ENCODE measurements around the gene PRORP.
"Not testable (repeated sequence)": the region's sequence is repeated elsewhere in the genome, so short reads cannot be mapped to it uniquely, and the experiment has no call there.

PRORP gene

DNA sequence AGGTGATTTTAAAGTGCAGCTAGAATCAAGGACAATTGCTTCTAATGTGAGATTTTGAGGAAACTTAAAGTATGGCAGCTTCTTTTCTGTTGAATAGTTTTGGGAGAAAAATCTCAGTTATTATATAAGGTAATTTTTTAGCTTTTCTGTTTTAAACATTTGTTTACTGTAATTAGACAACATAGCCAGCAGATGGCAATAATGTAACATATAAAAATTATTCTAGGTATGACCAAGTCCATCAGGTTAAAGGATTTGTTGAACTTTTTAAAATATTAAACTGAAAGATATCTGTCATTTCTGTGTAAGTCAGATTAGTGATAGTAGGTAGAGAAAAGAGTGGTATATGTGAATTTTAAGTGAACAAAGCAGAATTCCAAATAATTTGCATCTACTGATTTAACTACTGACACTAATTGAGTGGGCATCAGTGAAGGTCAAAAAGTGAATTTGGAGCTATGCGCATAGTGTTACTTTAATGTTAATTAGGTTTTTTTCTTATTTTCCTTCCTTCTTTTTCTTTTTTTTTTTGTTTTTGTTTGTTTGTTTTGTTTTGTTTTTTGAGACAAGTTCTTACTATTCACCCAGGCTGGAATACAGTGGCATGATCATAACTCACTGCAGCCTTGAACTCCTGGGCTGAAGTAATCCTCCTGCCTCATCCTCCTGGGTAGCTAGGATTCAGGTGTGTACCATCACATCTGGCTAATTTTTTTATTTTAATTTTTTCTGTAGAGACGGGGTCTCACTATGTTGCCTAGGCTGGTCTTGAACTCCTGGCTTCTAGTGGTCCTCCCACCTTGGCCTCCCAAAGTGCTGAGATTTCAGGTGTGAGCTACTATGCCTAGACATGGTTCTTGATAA, 18.6 kb downstream of the PRORP start:
- peak; percentile 21 for DNase-seq

DNA sequence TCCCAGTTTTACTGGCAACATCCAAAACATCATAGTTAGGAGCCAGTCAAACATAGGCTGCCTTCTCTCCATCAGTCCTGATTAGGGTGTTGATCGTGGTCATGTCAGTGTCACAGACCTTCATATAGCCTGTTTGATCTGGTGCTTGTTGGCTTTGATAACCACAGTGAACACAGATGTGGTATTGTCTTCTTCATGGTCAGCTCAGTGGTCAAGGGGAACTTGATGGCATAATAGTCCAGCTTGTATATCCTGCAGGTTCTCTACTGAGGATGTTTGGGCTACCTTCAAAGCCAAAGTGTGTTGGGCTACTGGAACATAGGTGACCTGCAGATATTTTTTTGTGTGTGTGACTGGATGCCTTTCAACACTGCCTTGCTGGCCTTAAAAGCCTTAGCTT, 21.7 kb downstream of the PRORP start:
- DNase-seq = no peak

DNA sequence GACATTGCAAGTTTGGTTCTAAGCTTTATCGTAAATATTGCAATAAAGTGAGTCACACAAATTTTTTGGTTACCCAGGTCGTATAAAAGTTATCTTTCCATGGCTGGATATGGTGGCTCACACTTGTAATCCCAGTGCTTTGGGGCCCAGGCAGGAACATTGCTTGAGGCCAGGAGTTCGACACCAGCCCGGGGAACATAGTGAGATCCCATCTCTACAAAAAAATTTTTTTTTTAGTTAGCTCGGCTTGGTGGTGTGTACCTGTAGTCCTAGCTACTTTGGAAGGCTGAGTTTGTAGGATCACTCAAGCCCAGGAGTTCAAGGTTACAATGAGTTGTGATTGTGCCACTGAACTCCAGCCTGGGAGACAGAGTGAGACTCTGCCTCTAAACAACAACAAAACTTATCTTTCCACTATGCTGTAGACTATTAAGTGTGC, 24.4 kb downstream of the PRORP start:
- DNase-seq = no peak

DNA sequence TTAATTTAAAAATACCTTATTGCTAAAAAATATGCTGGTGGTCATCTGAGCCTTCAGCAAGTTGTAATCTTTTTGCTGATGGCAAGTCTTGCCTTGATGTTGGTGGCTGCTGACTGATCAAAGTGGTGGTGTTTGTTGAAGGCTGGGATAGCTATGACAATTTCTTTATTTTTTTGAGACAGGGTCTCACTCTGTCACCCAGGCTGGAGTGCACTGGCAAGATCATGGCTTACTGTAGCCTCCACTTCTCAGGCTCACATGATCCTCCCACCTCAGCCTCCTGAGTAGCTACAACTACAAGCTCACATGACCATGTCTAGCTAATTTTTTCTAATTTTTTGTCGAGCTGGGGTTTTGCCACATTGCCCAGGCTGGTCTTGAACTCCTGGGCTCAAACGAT, 24.8 kb downstream of the PRORP start:
- DNase-seq = no peak

DNA sequence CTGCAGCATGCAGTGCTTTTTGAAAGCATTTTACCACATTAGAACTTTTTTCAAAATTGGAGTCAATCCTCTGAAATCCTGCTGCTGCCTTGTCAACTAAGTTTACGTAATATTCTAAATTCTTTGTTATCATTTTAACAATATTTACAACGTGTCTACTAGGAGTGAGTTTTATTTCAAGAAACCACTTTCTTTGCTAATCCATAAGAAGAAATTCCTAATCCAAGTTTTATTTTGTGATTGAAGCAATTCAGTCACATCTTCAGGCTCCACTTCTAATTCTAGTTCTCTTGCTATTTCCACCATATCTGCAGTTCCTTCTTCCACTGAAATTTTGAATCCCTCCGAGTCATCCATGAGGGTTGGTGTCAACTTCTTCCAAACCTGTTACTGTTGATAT, 25.4 kb downstream of the PRORP start:
- DNase-seq = no peak

DNA sequence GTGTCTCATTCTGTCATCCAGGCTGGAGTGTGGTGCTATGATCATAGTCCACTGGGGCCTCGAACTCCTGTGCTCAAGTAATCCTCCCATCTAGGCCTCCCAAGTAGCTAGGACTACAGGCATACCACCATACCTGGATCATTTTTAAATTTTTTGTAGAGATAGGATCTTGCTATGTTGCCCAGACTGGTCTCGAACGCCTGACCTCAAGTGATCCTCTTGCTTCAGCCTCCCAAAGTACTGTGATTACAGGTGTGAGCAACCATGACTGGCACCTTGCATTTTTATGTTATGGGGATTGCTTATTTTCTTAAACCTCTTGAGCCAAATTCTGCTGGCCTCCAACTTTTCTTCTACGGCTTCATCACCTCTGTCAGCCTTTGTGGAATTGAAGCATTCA, 26.9 kb downstream of the PRORP start:
- no peak for DNase-seq

DNA sequence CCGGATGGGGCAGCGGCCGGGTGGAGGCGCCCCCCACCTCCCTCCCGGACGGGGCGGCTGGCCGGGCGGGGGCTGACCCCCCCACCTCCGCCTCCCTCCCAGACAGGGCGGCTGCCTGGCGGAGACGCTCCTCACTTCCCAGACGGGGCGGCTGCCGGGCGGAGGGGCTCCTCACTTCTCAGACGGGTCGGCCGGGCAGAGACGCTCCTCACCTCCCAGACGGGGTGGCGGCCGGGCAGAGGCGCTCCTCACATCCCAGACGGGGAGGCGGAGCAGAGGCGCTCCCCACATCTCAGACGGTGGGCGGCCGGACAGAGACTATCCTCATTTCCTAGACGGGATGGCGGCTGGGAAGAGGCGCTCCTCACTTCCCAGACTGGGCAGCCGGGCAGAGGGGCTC, 30.2 kb downstream of the PRORP start:
- not testable (repeated sequence) for DNase-seq

DNA sequence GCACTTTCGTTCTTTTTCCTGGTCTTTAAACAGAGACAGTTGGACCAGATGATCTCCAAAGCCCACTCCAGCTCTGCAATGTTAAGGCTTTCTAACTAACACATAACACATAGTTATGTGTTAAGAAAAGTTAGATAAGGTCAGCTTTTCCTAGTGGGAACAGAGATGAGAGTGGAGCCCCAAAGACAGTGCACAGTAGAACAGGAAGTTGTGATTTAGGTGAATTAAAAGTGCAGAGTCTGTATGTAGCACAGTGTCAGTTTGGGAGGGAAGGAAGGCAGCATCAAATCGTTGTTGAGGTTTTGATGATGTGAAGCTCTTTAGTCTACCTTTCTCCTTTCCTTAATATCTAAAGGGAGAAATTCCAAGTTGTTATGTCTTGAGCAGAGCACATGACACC, 31.7 kb downstream of the PRORP start:
- no peak for DNase-seq

DNA sequence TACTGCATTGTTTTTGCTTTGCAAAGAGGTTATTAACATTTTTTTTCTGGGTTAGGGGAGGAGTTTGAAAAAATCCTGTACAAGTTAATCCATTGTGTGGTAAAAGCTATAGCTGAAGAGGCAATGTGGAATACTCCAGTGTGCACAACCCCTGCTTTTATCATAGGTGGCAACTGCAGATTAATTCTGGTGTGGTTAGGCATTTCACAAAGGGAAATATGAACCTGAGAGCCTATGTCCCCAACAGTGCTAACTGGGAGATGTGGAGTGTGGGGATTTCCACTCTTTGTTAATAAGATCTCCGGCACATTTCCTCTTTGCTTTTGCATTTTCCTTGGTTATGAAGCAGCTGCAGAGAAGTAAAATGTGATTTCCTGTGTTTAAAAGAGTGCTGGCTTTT, 33.6 kb downstream of the PRORP start:
- no peak for DNase-seq

DNA sequence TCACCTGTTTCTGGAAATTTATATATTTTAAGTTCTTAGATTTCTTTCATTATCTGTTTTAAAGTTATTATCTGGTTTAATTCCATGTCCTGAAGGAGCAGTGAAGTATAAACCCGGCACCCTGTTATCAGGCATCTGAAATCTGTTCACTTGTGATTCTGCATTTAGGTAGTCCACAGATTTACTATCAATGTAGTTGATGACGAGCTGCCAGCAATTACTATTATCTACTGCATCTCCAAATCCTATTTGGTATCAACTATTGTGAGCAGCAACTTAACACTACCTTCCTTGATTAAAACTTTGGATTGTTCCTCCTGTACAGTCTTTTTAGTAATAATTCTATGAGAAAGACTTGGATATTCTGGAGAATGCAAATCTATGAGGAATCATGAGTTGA, 36.1 kb downstream of the PRORP start:
- no peak for DNase-seq

DNA sequence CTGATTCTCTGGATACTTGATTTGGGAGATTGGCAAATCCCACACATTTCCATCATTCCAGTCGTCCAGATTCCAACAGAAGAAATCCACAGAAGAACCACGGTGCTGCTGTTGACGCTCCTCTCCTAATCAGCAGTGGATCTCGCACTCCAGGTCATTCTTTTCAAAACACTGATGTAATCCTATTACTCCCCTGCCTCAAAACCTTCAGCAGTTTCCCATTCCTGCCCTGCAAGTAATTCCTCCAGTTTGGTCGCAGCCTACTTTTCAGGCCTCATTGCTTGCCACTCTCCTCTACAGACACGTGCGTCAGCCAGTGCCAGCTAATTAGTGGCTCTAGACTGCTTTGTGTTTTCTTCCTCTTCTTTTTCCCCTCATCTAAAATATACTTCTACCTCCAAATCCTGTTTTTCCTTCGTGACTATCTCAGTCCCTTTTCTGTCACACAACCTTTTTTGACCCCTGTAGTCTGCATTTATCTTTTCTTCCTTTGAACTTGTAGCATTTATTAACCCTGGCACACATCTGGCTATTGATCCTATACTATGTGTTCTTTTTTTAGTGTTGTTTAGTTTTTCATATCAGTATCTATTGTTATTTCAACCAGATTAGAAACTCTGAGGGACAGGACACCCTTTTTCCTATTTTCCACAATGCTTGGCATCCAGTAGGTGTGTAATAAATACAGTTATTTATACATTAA, 36.8 kb downstream of the PRORP start:
- peak; percentile 66 for DNase-seq

DNA sequence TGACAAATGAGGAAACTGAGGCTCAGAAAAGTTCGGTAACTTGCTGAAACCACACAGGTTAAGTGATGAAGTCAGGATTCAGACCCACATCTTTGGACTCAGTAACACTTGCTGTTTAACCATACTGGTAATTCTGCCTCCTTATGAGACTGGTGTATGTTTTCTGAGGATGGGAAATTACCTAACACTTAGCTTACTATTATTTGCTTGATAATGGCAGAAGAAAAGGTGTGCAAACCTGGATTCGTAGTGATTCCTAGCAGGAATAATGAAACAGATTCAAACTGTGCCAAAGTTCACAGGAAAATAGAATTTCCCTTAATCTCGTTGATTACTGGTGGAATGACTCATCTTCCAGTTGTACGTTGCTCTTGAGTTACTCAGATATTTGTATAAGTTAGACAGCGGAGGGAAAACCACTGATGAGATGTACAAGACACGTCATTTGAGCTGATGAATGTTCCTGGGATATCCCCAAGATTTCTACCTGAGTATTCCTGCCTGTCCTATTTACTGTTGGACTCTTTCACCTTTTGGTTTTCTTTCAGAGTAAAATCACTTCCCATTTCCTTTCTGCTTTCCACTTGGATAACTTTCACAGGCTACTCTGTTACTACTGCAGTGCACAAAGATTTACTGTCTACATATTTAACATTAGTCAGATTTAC, 37.5 kb downstream of the PRORP start:
- peak; percentile 88 for DNase-seq

DNA sequence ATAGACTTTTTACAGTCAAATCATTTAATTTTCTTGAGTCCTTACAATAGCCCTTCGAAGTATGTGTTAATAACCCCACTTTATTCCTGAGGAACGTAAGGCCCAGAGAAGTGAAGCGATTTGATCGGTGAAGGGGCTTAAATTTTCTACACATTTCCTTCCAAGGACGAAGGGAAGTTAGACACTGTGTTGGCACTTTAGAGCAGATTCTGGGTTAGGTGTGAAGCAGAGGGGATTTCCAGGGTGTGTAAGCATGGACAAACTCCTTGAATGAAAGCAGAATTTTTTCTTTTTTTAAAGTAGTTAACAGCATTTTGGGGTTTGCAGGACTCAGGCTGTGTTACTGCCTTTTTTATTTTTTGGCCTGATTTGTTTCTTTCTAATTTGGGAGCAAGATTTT, 38.9 kb downstream of the PRORP start:
- DNase-seq = no peak

DNA sequence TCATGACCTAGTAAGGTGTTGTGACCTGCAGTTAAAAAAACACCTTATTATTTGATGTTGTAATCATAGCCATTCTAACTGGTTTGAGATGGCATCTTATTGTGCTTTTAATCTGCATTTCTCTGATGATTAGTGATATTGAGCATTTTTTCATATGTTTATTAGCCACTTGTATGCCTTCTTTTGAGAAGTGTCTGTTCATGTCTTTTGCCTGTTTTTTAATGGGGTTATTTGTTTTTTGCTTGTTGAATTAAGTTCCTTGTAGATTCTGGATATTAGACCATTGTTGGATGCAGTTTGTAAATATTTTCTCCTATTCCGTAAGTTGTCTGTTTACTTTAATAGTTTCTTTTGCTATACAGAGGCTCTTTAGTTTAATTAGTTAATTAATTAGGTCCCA, 41.0 kb downstream of the PRORP start:
- DNase-seq = no peak

DNA sequence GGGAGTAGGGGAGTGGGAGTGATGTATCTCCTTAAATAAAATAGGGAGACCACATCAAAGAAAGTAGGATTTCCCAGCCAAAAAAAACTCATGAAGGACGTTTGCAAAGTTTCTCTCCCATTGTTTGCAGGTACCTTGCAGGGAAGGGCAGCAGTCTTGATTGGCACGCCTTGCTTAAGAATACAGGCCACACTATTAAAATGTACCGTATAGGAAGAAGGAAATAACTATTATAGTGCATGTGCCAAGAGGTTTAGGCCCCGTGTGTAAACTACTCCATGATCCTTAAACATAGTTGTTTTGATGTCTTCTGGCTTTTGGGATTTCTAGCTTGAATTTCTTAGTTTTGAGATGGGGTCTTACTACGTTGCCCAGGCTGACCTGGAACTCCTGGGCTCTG, 42.5 kb downstream of the PRORP start:
- no peak for DNase-seq

DNA sequence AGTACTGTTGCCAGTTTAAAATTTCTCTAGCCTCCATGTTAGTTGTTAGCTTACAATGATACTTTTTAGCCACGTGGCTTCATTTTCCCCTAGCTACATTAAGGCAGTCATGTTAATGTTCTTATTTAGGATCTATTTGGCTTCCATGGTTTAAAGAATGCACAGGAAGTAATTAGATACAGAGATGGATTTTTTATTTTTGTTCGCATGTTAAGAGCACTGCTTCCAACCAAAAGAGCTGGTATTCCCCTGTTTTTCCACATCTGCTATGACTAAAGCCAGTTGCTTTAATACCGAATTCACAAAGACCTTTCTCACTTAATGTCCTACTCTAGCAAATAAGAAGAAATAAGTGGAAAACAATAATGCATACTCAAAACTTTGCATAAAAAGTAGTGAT, 45.1 kb downstream of the PRORP start:
- DNase-seq = no peak

Data from kidney glomerular epithelial cell (primary cell).